ENCODE data around the gene HOXC5.
"Not testable (repeated sequence)": the region's sequence is repeated elsewhere in the genome, so short reads cannot be mapped to it uniquely, and the experiment has no call there.

HOXC5 gene

GRCh38 chr12:54042033-54042432 lies 9.2 kb downstream of the HOXC5 start:
- H3K9me3 Mint-ChIP-seq, H3K4me3 Mint-ChIP-seq, DNase-seq, H3K27ac Mint-ChIP-seq, CTCF ChIA-PET, H3K36me3 Mint-ChIP-seq: not testable (repeated sequence)
- H3K4me1 Mint-ChIP-seq: peaks cover 18% of the 10 kb centered on the region
- peaks cover 97% of the 10 kb centered on the region for H3K27me3 Mint-ChIP-seq

- DNase-seq: no peak
- Mint-ChIP-seq H3K27ac (no peak overlapping the region), H3K4me3 (no peak overlapping the region), H3K9me3 (no peaks in the 10 kb centered on the region), H3K27me3 (peaks cover 97% of the 10 kb centered on the region), H3K36me3 (peaks cover 1% of the 10 kb centered on the region), H3K4me1 (peaks cover 21% of the 10 kb centered on the region)
- CTCF ChIA-PET: interaction anchor here (1.4 kb wide), 1 partner anchor 164 kb away, joined by 4 read pairs; no protein-coding TSS in a partner anchor
Observed at GRCh38 chr12:54042970-54043853, 10.4 kb downstream of the HOXC5 start.

GRCh38 chr12:54044425-54045103 lies 11.7 kb downstream of the HOXC5 start:
- no peak overlapping the region for H3K27ac Mint-ChIP-seq
- no peak overlapping the region for H3K4me3 Mint-ChIP-seq
- H3K9me3 Mint-ChIP-seq: no peaks in the 10 kb centered on the region
- H3K36me3 Mint-ChIP-seq: no peaks in the 10 kb centered on the region
- no peak for DNase-seq
- H3K27me3 Mint-ChIP-seq: peaks cover 97% of the 10 kb centered on the region
- peaks cover 21% of the 10 kb centered on the region for H3K4me1 Mint-ChIP-seq
- CTCF ChIA-PET: interaction anchor here (1.3 to 1.5 kb wide), 2 partner anchors 14 to 163 kb away, joined by 3 to 4 read pairs; no protein-coding TSS in a partner anchor

GRCh38 chr12:54045401-54045800 lies 12.6 kb downstream of the HOXC5 start:
- H3K27me3 Mint-ChIP-seq: peaks cover 97% of the 10 kb centered on the region
- H3K4me3 Mint-ChIP-seq: no peak overlapping the region
- H3K9me3 Mint-ChIP-seq: no peaks in the 10 kb centered on the region
- H3K4me1 Mint-ChIP-seq: peaks cover 28% of the 10 kb centered on the region
- H3K36me3 Mint-ChIP-seq: no peaks in the 10 kb centered on the region
- no peak for DNase-seq
- CTCF ChIA-PET: interaction anchor here (1.3 to 1.5 kb wide), 2 partner anchors 15 to 162 kb away, joined by 3 to 4 read pairs; no protein-coding TSS in a partner anchor
- H3K27ac Mint-ChIP-seq: no peak overlapping the region

GRCh38 chr12:54045868-54046521 lies 13.1 kb downstream of the HOXC5 start:
- Mint-ChIP-seq H3K36me3 (no peaks in the 10 kb centered on the region), H3K27ac (no peak overlapping the region), H3K27me3 (peaks cover 97% of the 10 kb centered on the region), H3K4me3 (no peak overlapping the region), H3K4me1 (peaks cover 31% of the 10 kb centered on the region), H3K9me3 (no peaks in the 10 kb centered on the region)
- DNase-seq: no peak
- CTCF ChIA-PET: interaction anchor here (1.3 to 1.5 kb wide), 2 partner anchors 16 to 162 kb away, joined by 3 to 4 read pairs; no protein-coding TSS in a partner anchor

DNA sequence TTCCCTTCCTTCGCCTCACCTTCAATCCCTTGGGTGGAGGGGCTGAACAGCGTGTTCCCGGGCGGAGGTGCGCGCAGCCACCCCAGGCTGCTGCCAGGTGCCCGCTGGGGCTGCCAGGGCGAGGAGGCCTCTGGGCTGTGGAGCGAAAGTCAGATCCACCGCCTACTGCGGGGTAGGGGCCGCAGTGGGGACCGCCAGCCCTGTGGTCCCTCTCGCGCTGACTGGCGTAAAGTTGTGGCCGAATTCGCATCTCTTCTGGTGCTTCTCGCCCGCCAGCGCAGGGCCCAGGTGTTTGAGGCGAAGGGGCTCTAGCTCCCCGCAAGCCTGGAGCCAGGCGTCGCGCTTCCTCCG lies 13.9 kb downstream of the HOXC5 start:
- CTCF ChIA-PET: no interaction called here
- peaks cover 97% of the 10 kb centered on the region for H3K27me3 Mint-ChIP-seq
- H3K36me3 Mint-ChIP-seq: no peaks in the 10 kb centered on the region
- H3K4me3 Mint-ChIP-seq: no peak overlapping the region
- H3K4me1 Mint-ChIP-seq: peaks cover 31% of the 10 kb centered on the region
- H3K9me3 Mint-ChIP-seq: no peaks in the 10 kb centered on the region
- DNase-seq: no peak
- no peak overlapping the region for H3K27ac Mint-ChIP-seq

DNA sequence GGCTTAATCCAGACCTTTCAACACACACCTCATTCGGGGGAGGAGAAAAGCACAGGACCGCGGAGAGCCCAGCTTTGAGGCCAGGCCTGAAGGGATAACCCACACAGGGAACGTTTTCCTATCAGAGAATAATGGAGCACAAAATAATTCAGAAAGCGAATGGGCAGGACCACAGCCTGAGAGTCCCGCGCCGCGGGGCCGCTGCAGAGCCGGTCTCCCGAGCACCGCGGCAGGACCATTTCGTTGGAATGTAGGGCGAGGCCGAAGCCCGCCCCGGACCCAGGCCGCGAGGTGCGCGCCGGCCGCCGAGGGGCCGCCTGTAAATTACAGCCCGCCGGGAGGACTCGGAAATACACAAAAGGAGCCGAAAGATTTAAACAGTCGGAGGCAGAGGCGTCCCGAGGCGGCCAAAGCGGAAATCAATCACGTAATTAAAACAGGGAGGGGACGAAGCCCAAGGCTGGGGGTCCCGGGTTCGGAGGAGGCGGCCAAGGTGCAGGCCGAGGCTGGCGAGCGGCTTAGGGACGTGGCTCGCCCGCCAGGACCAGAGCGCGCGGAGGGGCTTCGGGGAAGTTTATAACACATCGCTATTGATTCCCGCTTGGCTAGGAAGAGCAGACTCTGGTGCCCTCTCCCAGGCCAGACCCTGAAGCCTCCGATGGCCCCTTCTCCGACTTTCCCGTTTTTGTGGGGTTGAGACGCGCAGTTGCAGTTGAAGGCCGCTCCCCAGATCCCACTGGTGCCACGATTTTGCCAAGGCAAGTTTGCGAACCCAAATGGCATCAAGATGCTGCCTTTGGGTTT lies 14.5 kb downstream of the HOXC5 start:
- Mint-ChIP-seq H3K27me3 (peaks cover 97% of the 10 kb centered on the region), H3K4me3 (no peak overlapping the region), H3K27ac (no peak overlapping the region), H3K36me3 (peaks cover 2% of the 10 kb centered on the region), H3K9me3 (no peaks in the 10 kb centered on the region), H3K4me1 (peaks cover 34% of the 10 kb centered on the region)
- no peak for DNase-seq
- CTCF ChIA-PET: no interaction called here

GRCh38 chr12:54047964-54048303 lies 15.1 kb downstream of the HOXC5 start:
- Mint-ChIP-seq H3K36me3 (peaks cover 2% of the 10 kb centered on the region), H3K4me1 (peaks cover 35% of the 10 kb centered on the region), H3K9me3 (no peaks in the 10 kb centered on the region), H3K27ac (no peak overlapping the region), H3K27me3 (peaks cover 97% of the 10 kb centered on the region), H3K4me3 (no peak overlapping the region)
- DNase-seq: no peak
- CTCF ChIA-PET: no interaction called here

DNA sequence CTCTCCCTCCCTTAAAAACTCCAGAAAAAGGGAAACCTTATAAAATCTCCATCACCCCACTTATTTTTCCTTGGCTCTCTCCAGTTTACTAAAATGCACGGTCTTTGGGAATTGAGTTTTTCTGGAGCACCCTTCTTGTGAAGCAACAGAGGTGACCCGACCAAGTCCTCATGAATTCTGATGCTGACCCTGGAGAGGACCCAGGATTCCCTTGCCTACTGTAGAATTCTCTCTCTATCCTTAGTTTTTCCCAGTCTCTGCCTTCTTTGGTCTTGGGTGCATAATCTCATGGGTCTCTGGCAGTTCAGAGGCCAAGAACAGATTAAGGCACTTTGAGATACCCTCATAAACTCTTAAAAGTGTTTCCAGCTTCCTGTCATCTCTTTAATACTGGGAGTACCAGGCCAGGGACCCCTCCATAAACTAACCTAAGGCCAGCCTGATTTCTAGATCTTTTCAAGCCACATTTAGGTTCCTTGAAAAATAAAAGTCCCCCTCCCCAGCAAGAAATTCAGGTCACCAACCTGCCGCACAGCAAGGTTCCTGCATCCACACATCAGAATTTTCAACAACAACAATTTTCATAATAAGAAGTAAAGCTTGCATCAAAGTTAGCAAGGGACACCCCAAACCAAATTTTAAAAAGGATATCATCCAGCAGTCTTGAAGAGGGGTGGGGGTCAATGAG lies 15.7 kb downstream of the HOXC5 start:
- H3K9me3 Mint-ChIP-seq: no peaks in the 10 kb centered on the region
- H3K27me3 Mint-ChIP-seq: peaks cover 97% of the 10 kb centered on the region
- peaks cover 33% of the 10 kb centered on the region for H3K4me1 Mint-ChIP-seq
- H3K36me3 Mint-ChIP-seq: peaks cover 2% of the 10 kb centered on the region
- no peak for DNase-seq
- no peak overlapping the region for H3K27ac Mint-ChIP-seq
- no peak overlapping the region for H3K4me3 Mint-ChIP-seq
- CTCF ChIA-PET: no interaction called here

DNA sequence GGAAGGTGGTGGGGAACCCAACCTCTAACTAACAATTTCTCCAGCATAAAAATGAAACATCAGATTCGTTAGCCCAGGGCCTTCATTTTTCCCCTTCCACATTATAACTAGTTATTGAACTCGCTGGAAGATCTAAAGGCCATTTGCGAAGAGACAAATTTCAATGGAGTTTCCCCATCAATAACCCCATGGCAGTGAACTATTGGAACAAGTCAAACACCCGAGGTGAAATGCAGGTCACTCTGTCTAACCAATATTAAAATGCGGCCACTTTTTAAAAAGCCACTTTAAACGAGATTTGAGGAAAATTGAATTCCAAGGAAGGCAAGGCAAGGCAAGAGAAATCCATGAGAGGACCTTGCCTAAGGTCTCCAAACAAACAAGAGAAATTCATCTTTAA lies 16.3 kb downstream of the HOXC5 start:
- Mint-ChIP-seq H3K4me1 (peaks cover 31% of the 10 kb centered on the region), H3K27me3 (peaks cover 97% of the 10 kb centered on the region), H3K27ac (no peak overlapping the region), H3K9me3 (no peaks in the 10 kb centered on the region), H3K36me3 (peaks cover 2% of the 10 kb centered on the region), H3K4me3 (no peak overlapping the region)
- CTCF ChIA-PET: no interaction called here
- DNase-seq: no peak

GRCh38 chr12:54050482-54050810 lies 17.6 kb downstream of the HOXC5 start:
- no peaks in the 10 kb centered on the region for H3K9me3 Mint-ChIP-seq
- H3K4me3 Mint-ChIP-seq: no peak overlapping the region
- peaks cover 2% of the 10 kb centered on the region for H3K36me3 Mint-ChIP-seq
- H3K4me1 Mint-ChIP-seq: peaks cover 33% of the 10 kb centered on the region
- H3K27ac Mint-ChIP-seq: no peak overlapping the region
- H3K27me3 Mint-ChIP-seq: peaks cover 100% of the 10 kb centered on the region
- CTCF ChIA-PET: interaction anchor here (0.9 to 2.2 kb wide), 3 partner anchors 18 to 145 kb away, joined by 3 to 13 read pairs (median 4); partner anchors contain the start of gene HOXC5
- no peak for DNase-seq

- peaks cover 33% of the 10 kb centered on the region for H3K4me1 Mint-ChIP-seq
- no peak for DNase-seq
- H3K4me3 Mint-ChIP-seq: no peak overlapping the region
- peaks cover 2% of the 10 kb centered on the region for H3K36me3 Mint-ChIP-seq
- no peaks in the 10 kb centered on the region for H3K9me3 Mint-ChIP-seq
- CTCF ChIA-PET: interaction anchor here (0.7 to 2.2 kb wide), 6 partner anchors 19 to 144 kb away, joined by 3 to 13 read pairs (median 3); partner anchors contain the start of gene HOXC5
- H3K27me3 Mint-ChIP-seq: peaks cover 100% of the 10 kb centered on the region
- peak overlapping the region; percentile 0 for H3K27ac Mint-ChIP-seq
Observed at GRCh38 chr12:54051026-54051842, 18.4 kb downstream of the HOXC5 start.
